Stromal cell of bone marrow (primary cell): ENCODE measurements around the gene HS3ST1.
"Not testable (repeated sequence)": the region's sequence is repeated elsewhere in the genome, so short reads cannot be mapped to it uniquely, and the experiment has no call there.

Experiments used
- DNase-seq: peaks from one replicate; pipeline ENCODE4 v3.0.0-alpha.2; 2012; ENCODE audit warnings: low read depth

Gene HS3ST1

GRCh38 chr4:11399461-11399971 is 29.2 kb downstream of the HS3ST1 start:
- no peak for DNase-seq

GRCh38 chr4:11397819-11398610 is 30.7 kb downstream of the HS3ST1 start:
- DNase-seq, result peak; percentile 5

- no peak for DNase-seq
Measured at GRCh38 chr4:11397146-11397545, 31.5 kb downstream of the HS3ST1 start.

GRCh38 chr4:11393551-11393950 is 35.1 kb downstream of the HS3ST1 start:
- DNase-seq, result no peak

- not testable (repeated sequence) for DNase-seq
Measured at GRCh38 chr4:11384072-11384471, 44.6 kb downstream of the HS3ST1 start.

- DNase-seq, result no peak
Measured at GRCh38 chr4:11376571-11376970, 52.1 kb downstream of the HS3ST1 start.

GRCh38 chr4:11376146-11376545 is 52.5 kb downstream of the HS3ST1 start:
- no peak for DNase-seq

GRCh38 chr4:11368701-11369115 is 60.0 kb downstream of the HS3ST1 start:
- DNase-seq, result no peak

- peak; percentile 33 for DNase-seq
Measured at GRCh38 chr4:11367371-11367770, 61.3 kb downstream of the HS3ST1 start.

- no peak for DNase-seq
Measured at GRCh38 chr4:11366859-11367258, 61.8 kb downstream of the HS3ST1 start.

GRCh38 chr4:11365039-11365438 is 63.7 kb downstream of the HS3ST1 start:
- no peak for DNase-seq

- DNase-seq, result no peak
Measured at GRCh38 chr4:11359591-11359990, 69.1 kb downstream of the HS3ST1 start.

GRCh38 chr4:11355226-11355625 is 73.5 kb downstream of the HS3ST1 start:
- DNase-seq, result no peak

GRCh38 chr4:11354531-11354930 is 74.2 kb downstream of the HS3ST1 start:
- no peak for DNase-seq

GRCh38 chr4:11348449-11349088 is 80.1 kb downstream of the HS3ST1 start:
- no peak for DNase-seq

- no peak for DNase-seq
Measured at GRCh38 chr4:11344916-11345315, 83.8 kb downstream of the HS3ST1 start.

GRCh38 chr4:11343536-11343935 is 85.2 kb downstream of the HS3ST1 start:
- no peak for DNase-seq
